Osteocyte (in vitro differentiated cells): ENCODE results near the gene ARF1. TPM values are rescaled to one million over a fixed set of nuclear protein-coding genes. Genes with fewer than 3 reads are reported as not detected.

Source experiments
- DNase-seq: peaks from one replicate; pipeline ENCODE4 v3.0.0; 2021; ENCODE audit warnings: mixed read lengths; ENCODE audit not compliant: unreplicated experiment; ENCODE audit errors: extremely low spot score
- H3K27ac Mint-ChIP-seq: one replicate; pipeline ENCODE4 v1.8.0; 2021; ENCODE audit warnings: mild to moderate bottlenecking, mixed read lengths; ENCODE audit not compliant: unreplicated experiment
- H3K27me3 Mint-ChIP-seq: one replicate; pipeline ENCODE4 v1.8.0; 2021; ENCODE audit warnings: mixed read lengths; ENCODE audit not compliant: unreplicated experiment
- H3K36me3 Mint-ChIP-seq: one replicate; pipeline ENCODE4 v1.8.0; 2021; ENCODE audit warnings: mixed read lengths; ENCODE audit not compliant: unreplicated experiment
- H3K4me1 Mint-ChIP-seq: one replicate; pipeline ENCODE4 v1.8.0; 2021; ENCODE audit warnings: mixed read lengths; ENCODE audit not compliant: unreplicated experiment
- H3K4me3 Mint-ChIP-seq: one replicate; pipeline ENCODE4 v1.8.0; 2021; ENCODE audit warnings: mild to moderate bottlenecking, moderate library complexity, mixed read lengths; ENCODE audit not compliant: unreplicated experiment
- H3K9me3 Mint-ChIP-seq: one replicate; pipeline ENCODE4 v1.8.0; 2021; ENCODE audit warnings: mixed read lengths; ENCODE audit not compliant: unreplicated experiment
- CTCF ChIP-seq: fragments of 200-600 bp; sonication (generic); IDR thresholded peaks from 2 replicates; pipeline ENCODE4 v1.5.0; 2021; ENCODE audit warnings: antibody characterized with exemption, mild to moderate bottlenecking, moderate library complexity
- total RNA-seq: library from RNA; stranded (reverse); gene quantifications from 2 replicates; pipeline ENCODE4 v1.2.1, GENCODE V29; 2021

Gene ARF1
- total RNA-seq, 1 donor from 2014 or later, result 305 TPM

- H3K4me1 Mint-ChIP-seq, result peaks cover 3% of the 10 kb centered on the region
- H3K36me3 Mint-ChIP-seq, result no peaks in the 10 kb centered on the region
- H3K27me3 Mint-ChIP-seq, result peaks cover 19% of the 10 kb centered on the region
- no peak for TF ChIP-seq CTCF
- H3K27ac Mint-ChIP-seq, result no peak overlapping the region
- H3K9me3 Mint-ChIP-seq, result no peaks in the 10 kb centered on the region
- no peak overlapping the region for H3K4me3 Mint-ChIP-seq
- no peak for DNase-seq
Measured at GRCh38 chr1:228065543-228066347, 16.8 kb upstream of the ARF1 start.

- Mint-ChIP-seq H3K27me3 (peaks cover 16% of the 10 kb centered on the region), H3K4me1 (no peaks in the 10 kb centered on the region), H3K4me3 (no peak overlapping the region), H3K36me3 (no peaks in the 10 kb centered on the region), H3K27ac (no peak overlapping the region), H3K9me3 (no peaks in the 10 kb centered on the region)
- DNase-seq, result no peak
- no peak for TF ChIP-seq CTCF
Measured at GRCh38 chr1:228066416-228066815, 16.1 kb upstream of the ARF1 start.

- DNase-seq, result no peak
- H3K9me3 Mint-ChIP-seq, result no peaks in the 10 kb centered on the region
- no peak overlapping the region for H3K27ac Mint-ChIP-seq
Measured at GRCh38 chr1:228066891-228067654, 15.4 kb upstream of the ARF1 start.

GRCh38 chr1:228068359-228068758 is 14.1 kb upstream of the ARF1 start:
- no peak overlapping the region for H3K27ac Mint-ChIP-seq
- DNase-seq, result no peak
- peaks cover 16% of the 10 kb centered on the region for H3K27me3 Mint-ChIP-seq
- TF ChIP-seq CTCF, result no peak
- no peaks in the 10 kb centered on the region for H3K36me3 Mint-ChIP-seq
- H3K9me3 Mint-ChIP-seq, result no peaks in the 10 kb centered on the region
- no peak overlapping the region for H3K4me3 Mint-ChIP-seq
- H3K4me1 Mint-ChIP-seq, result no peaks in the 10 kb centered on the region

More at GRCh38 chr1:228066891-228067654, 15.4 kb upstream of the ARF1 start:
- H3K27me3 Mint-ChIP-seq, result peaks cover 16% of the 10 kb centered on the region
- no peaks in the 10 kb centered on the region for H3K4me1 Mint-ChIP-seq
- no peak for TF ChIP-seq CTCF
- no peak overlapping the region for H3K4me3 Mint-ChIP-seq
- no peaks in the 10 kb centered on the region for H3K36me3 Mint-ChIP-seq

GRCh38 chr1:228070173-228070572 is 12.3 kb upstream of the ARF1 start:
- Mint-ChIP-seq H3K4me3 (no peak overlapping the region), H3K27ac (no peak overlapping the region), H3K9me3 (no peaks in the 10 kb centered on the region), H3K27me3 (peaks cover 16% of the 10 kb centered on the region), H3K4me1 (no peaks in the 10 kb centered on the region), H3K36me3 (no peaks in the 10 kb centered on the region)
- no peak for DNase-seq
- no peak for TF ChIP-seq CTCF
